Caco-2 (cell line): ENCODE measurements around the gene RASSF8. TPM values are rescaled to one million over a fixed set of nuclear protein-coding genes. Genes with fewer than 3 reads are reported as not detected.

Source experiments
- BruUV-seq: library from RNA; stranded (reverse); fragments of 400-500 nt; replicated peaks from 2 replicates; lab custom pipeline; 2021; lab: Mats Ljungman, UMichigan
- CTCF ChIA-PET: fragments of 300-600 bp; sonication (Branson Sonifier 250); formaldehyde crosslinking; loops from one replicate; lab custom pipeline; 2022; ENCODE audit warnings: antibody characterized with exemption; lab: Charles Lee
- POLR2A ChIA-PET: fragments of 300-600 bp; sonication (Branson Sonifier 250); formaldehyde crosslinking; loops from one replicate; lab custom pipeline; 2022; ENCODE audit warnings: antibody characterized with exemption; lab: Charles Lee
- DNase-seq, 2 experiments: peaks; one replicate each; pipeline versions ENCODE4 v3.0.0 to v3.0.0-alpha.2; 2020 to 2022
- H3K27me3 ChIP-seq: replicated peaks from 2 replicates; pipeline ENCODE4 v1.6.0; 2011; ENCODE audit warnings: low read length; ENCODE audit not compliant: control insufficient read depth, insufficient read depth
- H3K36me3 ChIP-seq: 2 replicates; pipeline ENCODE4 v1.5.1; 2011; ENCODE audit warnings: low read length; ENCODE audit not compliant: control insufficient read depth, insufficient read depth
- H3K4me1 ChIP-seq: fragments of 250-450 bp; sonication (Bioruptor Pico); 2 replicates; pipeline ENCODE4 v1.5.1; 2020; ENCODE audit warnings: mild to moderate bottlenecking
- H3K4me3 ChIP-seq: 2 replicates; pipeline ENCODE4 v1.5.1; 2011; ENCODE audit warnings: low read depth, mild to moderate bottlenecking, control low read depth, low read length
- H3K9me3 ChIP-seq: fragments of 250-450 bp; sonication (Bioruptor Pico); 2 replicates; pipeline ENCODE4 v1.5.1; 2020; ENCODE audit warnings: mild to moderate bottlenecking, moderate library complexity
- H3K27ac Mint-ChIP-seq: one replicate; pipeline ENCODE4 v1.8.0; 2022; ENCODE audit warnings: mixed read lengths; ENCODE audit not compliant: unreplicated experiment
- H3K27me3 Mint-ChIP-seq: one replicate; pipeline ENCODE4 v1.8.0; 2022; ENCODE audit warnings: mixed read lengths; ENCODE audit not compliant: insufficient read depth, unreplicated experiment
- H3K36me3 Mint-ChIP-seq: one replicate; pipeline ENCODE4 v1.8.0; 2022; ENCODE audit warnings: mild to moderate bottlenecking, mixed read lengths; ENCODE audit not compliant: insufficient read depth, unreplicated experiment
- H3K4me1 Mint-ChIP-seq: one replicate; pipeline ENCODE4 v1.8.0; 2022; ENCODE audit warnings: low read depth, mixed read lengths; ENCODE audit not compliant: unreplicated experiment
- H3K4me3 Mint-ChIP-seq: one replicate; pipeline ENCODE4 v1.8.0; 2022; ENCODE audit warnings: mild to moderate bottlenecking, moderate library complexity, mixed read lengths; ENCODE audit not compliant: unreplicated experiment
- H3K9me3 Mint-ChIP-seq: one replicate; pipeline ENCODE4 v1.8.0; 2022; ENCODE audit warnings: mixed read lengths; ENCODE audit not compliant: unreplicated experiment
- intact Hi-C: fragments of 100-400 bp; cut with micrococcal nuclease; formaldehyde crosslinking; loops from one replicate; pipeline ENCODE4 v1.10.0; 2022; ENCODE audit not compliant: unreplicated experiment
- total RNA-seq: library from RNA; stranded (reverse); gene quantifications from 2 replicates; pipeline ENCODE4 v1.2.3, GENCODE V29; 2022
- TF ChIP-seq, protein P1 (sequence below), 2 experiments: fragments of 200-600 bp in 1 of 2; IDR thresholded peaks; 1 replicate in 1 of 2; 2 replicates in 1 of 2; pipeline versions ENCODE4 v1.5.1 to v1.8.0; 2011 to 2022; ENCODE audit warnings: antibody characterized with exemption in 1 of 2, control low read depth in 1 of 2, inconsistent platforms in 1 of 2, low read depth in 1 of 2, low read length in 1 of 2, mild to moderate bottlenecking in 1 of 2, moderate library complexity in 1 of 2; ENCODE audit not compliant: insufficient read depth in 1 of 2, severe bottlenecking in 1 of 2, unreplicated experiment in 1 of 2

The RASSF8 gene
- total RNA-seq, 1 experiment from 2014 or later: 143 TPM

GRCh38 chr12:25970916-25971653 lies 12.6 kb downstream of the RASSF8 start:
- no peaks in the 10 kb centered on the region for H3K27me3 ChIP-seq
- Mint-ChIP-seq H3K27me3 (no peaks in the 10 kb centered on the region), H3K9me3 (no peaks in the 10 kb centered on the region), H3K36me3 (peaks cover 18% of the 10 kb centered on the region), H3K4me3 (no peak overlapping the region), H3K4me1 (peaks cover 64% of the 10 kb centered on the region), H3K27ac (no peak overlapping the region)
- POLR2A ChIA-PET: interaction anchor here (0.6 kb wide), 1 partner anchor 50 kb away, joined by 3 read pairs; no protein-coding TSS in a partner anchor
- TF ChIP-seq, protein P1, sequence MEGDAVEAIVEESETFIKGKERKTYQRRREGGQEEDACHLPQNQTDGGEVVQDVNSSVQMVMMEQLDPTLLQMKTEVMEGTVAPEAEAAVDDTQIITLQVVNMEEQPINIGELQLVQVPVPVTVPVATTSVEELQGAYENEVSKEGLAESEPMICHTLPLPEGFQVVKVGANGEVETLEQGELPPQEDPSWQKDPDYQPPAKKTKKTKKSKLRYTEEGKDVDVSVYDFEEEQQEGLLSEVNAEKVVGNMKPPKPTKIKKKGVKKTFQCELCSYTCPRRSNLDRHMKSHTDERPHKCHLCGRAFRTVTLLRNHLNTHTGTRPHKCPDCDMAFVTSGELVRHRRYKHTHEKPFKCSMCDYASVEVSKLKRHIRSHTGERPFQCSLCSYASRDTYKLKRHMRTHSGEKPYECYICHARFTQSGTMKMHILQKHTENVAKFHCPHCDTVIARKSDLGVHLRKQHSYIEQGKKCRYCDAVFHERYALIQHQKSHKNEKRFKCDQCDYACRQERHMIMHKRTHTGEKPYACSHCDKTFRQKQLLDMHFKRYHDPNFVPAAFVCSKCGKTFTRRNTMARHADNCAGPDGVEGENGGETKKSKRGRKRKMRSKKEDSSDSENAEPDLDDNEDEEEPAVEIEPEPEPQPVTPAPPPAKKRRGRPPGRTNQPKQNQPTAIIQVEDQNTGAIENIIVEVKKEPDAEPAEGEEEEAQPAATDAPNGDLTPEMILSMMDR (IDR thresholded peaks at IDR 0.05; ENCODE audit: insufficient read depth in 1 of 2, low read depth in 1 of 2, low read length in 1 of 2, severe bottlenecking in 1 of 2, unreplicated experiment in 1 of 2): peak in 1 of 2 experiments; percentile 56
- no TSS peak for BruUV-seq
- intact Hi-C loops: no loop called here
- no peak overlapping the region for H3K4me3 ChIP-seq
- DNase-seq: no peak
- no peaks in the 10 kb centered on the region for H3K4me1 ChIP-seq
- CTCF ChIA-PET: no interaction called here
- H3K9me3 ChIP-seq: no peaks in the 10 kb centered on the region
- no peaks in the 10 kb centered on the region for H3K36me3 ChIP-seq

- ChIA-PET POLR2A (interaction anchor here (0.6 kb wide), 1 partner anchor 51 kb away, joined by 3 read pairs; no protein-coding TSS in a partner anchor), CTCF (no interaction called here)
- Histone ChIP-seq H3K36me3 (no peaks in the 10 kb centered on the region), H3K27me3 (no peaks in the 10 kb centered on the region), H3K4me1 (no peaks in the 10 kb centered on the region), H3K9me3 (no peaks in the 10 kb centered on the region), H3K4me3 (no peak overlapping the region)
- TF ChIP-seq, protein P1 (IDR thresholded peaks at IDR 0.05; ENCODE audit: insufficient read depth in 1 of 2, low read depth in 1 of 2, low read length in 1 of 2, severe bottlenecking in 1 of 2, unreplicated experiment in 1 of 2): no peak
- H3K27ac Mint-ChIP-seq: no peak overlapping the region
- no TSS peak for BruUV-seq
- H3K4me1 Mint-ChIP-seq: peaks cover 67% of the 10 kb centered on the region
- H3K9me3 Mint-ChIP-seq: no peaks in the 10 kb centered on the region
- intact Hi-C loops: no loop called here
- peaks cover 18% of the 10 kb centered on the region for H3K36me3 Mint-ChIP-seq
- no peak overlapping the region for H3K4me3 Mint-ChIP-seq
- DNase-seq: no peak
- no peaks in the 10 kb centered on the region for H3K27me3 Mint-ChIP-seq
Observed at GRCh38 chr12:25971654-25972041, 13.2 kb downstream of the RASSF8 start.

GRCh38 chr12:25972783-25973182 lies 14.3 kb downstream of the RASSF8 start:
- H3K4me1 ChIP-seq: no peaks in the 10 kb centered on the region
- CTCF ChIA-PET: no interaction called here
- POLR2A ChIA-PET: no interaction called here

More at GRCh38 chr12:25972783-25973182, 14.3 kb downstream of the RASSF8 start:
- Mint-ChIP-seq H3K9me3 (no peaks in the 10 kb centered on the region), H3K27me3 (no peaks in the 10 kb centered on the region), H3K27ac (no peak overlapping the region), H3K4me1 (peaks cover 61% of the 10 kb centered on the region), H3K4me3 (no peak overlapping the region), H3K36me3 (peaks cover 16% of the 10 kb centered on the region)
- intact Hi-C loops: no loop called here
- H3K9me3 ChIP-seq: no peaks in the 10 kb centered on the region
- no peak for DNase-seq
- no peaks in the 10 kb centered on the region for H3K36me3 ChIP-seq
- no peak overlapping the region for H3K4me3 ChIP-seq
- H3K27me3 ChIP-seq: no peaks in the 10 kb centered on the region
- TF ChIP-seq, protein P1 (IDR thresholded peaks at IDR 0.05; ENCODE audit: insufficient read depth in 1 of 2, low read depth in 1 of 2, low read length in 1 of 2, severe bottlenecking in 1 of 2, unreplicated experiment in 1 of 2): no peak
- no TSS peak for BruUV-seq
